ENCODE data around the gene MRPS16. TPM values are rescaled to one million over a fixed set of nuclear protein-coding genes. Genes with fewer than 3 reads are reported as not detected.
"Not testable (repeated sequence)": the region's sequence is repeated elsewhere in the genome, so short reads cannot be mapped to it uniquely, and the experiment has no call there.

Gene MRPS16
- total and polyA plus RNA-seq, 2 donors from 2014 or later = 82.9 to 160 TPM

- Histone ChIP-seq H3K36me3 (ENCODE audit: control insufficient read depth in 2 of 3, insufficient read depth in 3 of 3, low read length in 3 of 3) (no peaks in the 10 kb centered on the region), H3K4me3 (ENCODE audit: low read length in 3 of 3) (no peak overlapping the region), H3K9me3 (ENCODE audit: control insufficient read depth in 2 of 3, insufficient read depth in 1 of 3, low read length in 3 of 3) (peaks cover 0 to 2% (median 0%) of the 10 kb centered on the region in 3 donors), H3K9ac (ENCODE audit: low read length in 3 of 3) (no peak overlapping the region), H3K4me1 (ENCODE audit: control insufficient read depth in 2 of 3, insufficient read depth in 2 of 3, low read depth in 1 of 3, low read length in 3 of 3) (no peaks in the 10 kb centered on the region), H3K27ac (ENCODE audit: low read depth in 2 of 2, low read length in 2 of 2) (no peak overlapping the region), H3K27me3 (ENCODE audit: control insufficient read depth, insufficient read depth, low read length) (no peaks in the 10 kb centered on the region)
- TF ChIP-seq CTCF (IDR thresholded peaks at IDR 0.05; ENCODE audit: borderline replicate concordance, extremely low read depth, insufficient read depth) = no peak
- FAIRE-seq (no peak), DNase-seq (no peak)
- intact Hi-C loops (cut with DNase I) = no loop called here
Observed at GRCh38 chr10:73261362-73261995, 9.0 kb upstream of the MRPS16 start.

GRCh38 chr10:73258612-73259011 lies 6.2 kb upstream of the MRPS16 start:
- H3K27ac ChIP-seq (ENCODE audit: low read depth in 2 of 2, low read length in 2 of 2); intact Hi-C loops (cut with DNase I); DNase-seq; FAIRE-seq; H3K9me3 ChIP-seq (ENCODE audit: control insufficient read depth in 2 of 3, insufficient read depth in 1 of 3, low read length in 3 of 3); H3K36me3 ChIP-seq (ENCODE audit: control insufficient read depth in 2 of 3, insufficient read depth in 3 of 3, low read length in 3 of 3); H3K9ac ChIP-seq (ENCODE audit: low read length in 3 of 3); H3K27me3 ChIP-seq (ENCODE audit: control insufficient read depth, insufficient read depth, low read length); H3K4me1 ChIP-seq (ENCODE audit: control insufficient read depth in 2 of 3, insufficient read depth in 2 of 3, low read depth in 1 of 3, low read length in 3 of 3); H3K4me3 ChIP-seq (ENCODE audit: low read length in 3 of 3): not testable (repeated sequence)

- Histone ChIP-seq H3K9ac (ENCODE audit: low read length in 3 of 3) (peak overlapping the region; percentile 91 to 99 (median 96)), H3K4me1 (ENCODE audit: control insufficient read depth in 2 of 3, insufficient read depth in 2 of 3, low read depth in 1 of 3, low read length in 3 of 3) (peaks cover 0 to 9% (median 2%) of the 10 kb centered on the region in 3 donors), H3K27ac (ENCODE audit: low read depth in 2 of 2, low read length in 2 of 2) (no peak overlapping the region), H3K36me3 (ENCODE audit: control insufficient read depth in 2 of 3, insufficient read depth in 3 of 3, low read length in 3 of 3) (peaks cover 0 to 13% (median 4%) of the 10 kb centered on the region in 3 donors), H3K4me3 (ENCODE audit: low read length in 3 of 3) (peak overlapping the region; percentile 91 to 98 (median 96)), H3K9me3 (ENCODE audit: control insufficient read depth in 2 of 3, insufficient read depth in 1 of 3, low read length in 3 of 3) (no peaks in the 10 kb centered on the region), H3K27me3 (ENCODE audit: control insufficient read depth, insufficient read depth, low read length) (no peaks in the 10 kb centered on the region)
- intact Hi-C loops (cut with DNase I) = no loop called here
- no peak for FAIRE-seq
- DNase-seq = peak in 1 of 5 donors; percentile 11
- TF ChIP-seq CTCF (IDR thresholded peaks at IDR 0.05; ENCODE audit: borderline replicate concordance, extremely low read depth, insufficient read depth) = no peak
Observed at GRCh38 chr10:73253225-73253555, 746 bp upstream of the MRPS16 start.

GRCh38 chr10:73251683-73252444 lies 580 bp downstream of the MRPS16 start:
- Histone ChIP-seq H3K27me3 (ENCODE audit: control insufficient read depth, insufficient read depth, low read length) (no peaks in the 10 kb centered on the region), H3K9me3 (ENCODE audit: control insufficient read depth in 2 of 3, insufficient read depth in 1 of 3, low read length in 3 of 3) (no peaks in the 10 kb centered on the region), H3K27ac (ENCODE audit: low read depth in 2 of 2, low read length in 2 of 2) (peak overlapping the region; percentile 87 to 89), H3K9ac (ENCODE audit: low read length in 3 of 3) (peak overlapping the region; percentile 87 to 99 (median 96)), H3K4me3 (ENCODE audit: low read length in 3 of 3) (peak overlapping the region; percentile 91 to 98 (median 96)), H3K36me3 (ENCODE audit: control insufficient read depth in 2 of 3, insufficient read depth in 3 of 3, low read length in 3 of 3) (peaks cover 0 to 13% (median 4%) of the 10 kb centered on the region in 3 donors), H3K4me1 (ENCODE audit: control insufficient read depth in 2 of 3, insufficient read depth in 2 of 3, low read depth in 1 of 3, low read length in 3 of 3) (peaks cover 0 to 9% (median 9%) of the 10 kb centered on the region in 3 donors)
- FAIRE-seq (no peak), DNase-seq (peak in 1 of 5 donors; percentile 9)
- no peak for TF ChIP-seq CTCF (IDR thresholded peaks at IDR 0.05; ENCODE audit: borderline replicate concordance, extremely low read depth, insufficient read depth)
- intact Hi-C loops (cut with DNase I) = no loop called here

All from kidney (tissue), 14 donors.